Skin of body (tissue), 2 donors: ENCODE measurements around the gene RBSN. TPM values are rescaled to one million over a fixed set of nuclear protein-coding genes. Genes with fewer than 3 reads are reported as not detected.
A peak's percentile ranks its signal among the peaks of the same experiment; 100 is the strongest.

Source experiments
- DNase-seq: peaks from one replicate; lab custom pipeline; 2025; lab: John Stamatoyannopoulos, UW
- total RNA-seq: library from RNA; depleted of rRNA; stranded (reverse); fragments of >200 nt; gene quantifications from one replicate; pipeline ENCODE4 v1.2.3, GENCODE V29; 2014

Gene RBSN
- total RNA-seq, 1 donor from 2014 or later = 26.0 TPM

- no peak for DNase-seq
These were observed 583 bp upstream of the RBSN start for GRCh38 chr3:15099364-15100098.

- DNase-seq = no peak
These were observed 1.1 kb downstream of the RBSN start for GRCh38 chr3:15097891-15098290.

- no peak for DNase-seq
These were observed 2.9 kb downstream of the RBSN start for GRCh38 chr3:15096046-15096445.

GRCh38 chr3:15094187-15094875, 4.6 kb downstream of the RBSN start:
- no peak for DNase-seq

- no peak for DNase-seq
These were observed 6.3 kb downstream of the RBSN start for GRCh38 chr3:15092686-15093085.

GRCh38 chr3:15091575-15091974, 7.4 kb downstream of the RBSN start:
- DNase-seq = no peak

- DNase-seq = no peak
These were observed 9.7 kb downstream of the RBSN start for GRCh38 chr3:15089201-15089600.

GRCh38 chr3:15086699-15087098, 12.2 kb downstream of the RBSN start:
- DNase-seq = no peak

- DNase-seq = no peak
These were observed 12.7 kb downstream of the RBSN start for GRCh38 chr3:15086263-15086662.

GRCh38 chr3:15083252-15083651, 15.7 kb downstream of the RBSN start:
- DNase-seq = no peak

GRCh38 chr3:15081960-15082664, 16.8 kb downstream of the RBSN start:
- no peak for DNase-seq

- no peak for DNase-seq
These were observed 19.9 kb downstream of the RBSN start for GRCh38 chr3:15079091-15079490.

GRCh38 chr3:15074500-15074899, 24.4 kb downstream of the RBSN start:
- DNase-seq = no peak

- no peak for DNase-seq
These were observed 27.2 kb downstream of the RBSN start for GRCh38 chr3:15071699-15072098.

GRCh38 chr3:15069441-15069840, 29.5 kb downstream of the RBSN start:
- no peak for DNase-seq

- DNase-seq = no peak
These were observed 32.5 kb downstream of the RBSN start for GRCh38 chr3:15066467-15066866.

GRCh38 chr3:15065550-15066007, 33.4 kb downstream of the RBSN start:
- no peak for DNase-seq

- DNase-seq = peak; percentile 87
These were observed 34.0 kb downstream of the RBSN start, which contains the start of gene MRPS25 for GRCh38 chr3:15064835-15065549. MRPS25 (minus strand) TSS chr3:15065315; CDS start chr3:15065194, 121 bp downstream.

- DNase-seq = no peak
These were observed 34.6 kb downstream of the RBSN start for GRCh38 chr3:15064299-15064834.

- DNase-seq = no peak
These were observed 35.2 kb downstream of the RBSN start for GRCh38 chr3:15063656-15064286.

GRCh38 chr3:15063238-15063637, 35.7 kb downstream of the RBSN start:
- no peak for DNase-seq
